Activated naive CD4-positive, alpha-beta T cell treated with anti-CD3 and anti-CD28 coated beads for 36 hours (primary cell): ENCODE data around the gene ADGRV1. TPM values are rescaled to one million over a fixed set of nuclear protein-coding genes. Genes with fewer than 3 reads are reported as not detected.

Experiments
- CTCF ChIA-PET: fragments of 350-600 bp; sonication (Branson Sonifier 250); formaldehyde crosslinking; loops from one replicate; lab custom pipeline; 2021; ENCODE audit warnings: antibody characterized with exemption; lab: Charles Lee
- DNase-seq: peaks from one replicate; pipeline ENCODE4 v3.0.0-alpha.2; 2020
- H3K27ac Mint-ChIP-seq: one replicate; pipeline ENCODE4 v1.8.0; 2021; ENCODE audit warnings: mild to moderate bottlenecking, mixed read lengths
- H3K27me3 Mint-ChIP-seq: one replicate; pipeline ENCODE4 v1.8.0; 2021; ENCODE audit warnings: low read depth, mixed read lengths
- H3K36me3 Mint-ChIP-seq: one replicate; pipeline ENCODE4 v1.8.0; 2021; ENCODE audit warnings: low read depth, mixed read lengths
- H3K4me1 Mint-ChIP-seq: one replicate; pipeline ENCODE4 v1.8.0; 2021; ENCODE audit warnings: low read depth, mixed read lengths
- H3K4me3 Mint-ChIP-seq: one replicate; pipeline ENCODE4 v1.8.0; 2021; ENCODE audit warnings: mild to moderate bottlenecking, moderate library complexity, mixed read lengths
- H3K9me3 Mint-ChIP-seq: one replicate; pipeline ENCODE4 v1.8.0; 2021; ENCODE audit warnings: mixed read lengths
- intact Hi-C: fragments of 100-400 bp; cut with micrococcal nuclease; formaldehyde crosslinking; loops from one replicate; pipeline ENCODE4 v1.15.1; 2023
- total RNA-seq, 2 experiments: library from RNA; stranded (reverse); gene quantifications; one replicate each; pipeline ENCODE4 v1.2.3, GENCODE V29; 2021

Gene ADGRV1
- not detected for total RNA-seq

- Mint-ChIP-seq H3K9me3 (no peaks in the 10 kb centered on the region), H3K27me3 (peaks cover 54% of the 10 kb centered on the region), H3K4me1 (peaks cover 9% of the 10 kb centered on the region), H3K27ac (no peak within 1 kb of the TSS), H3K36me3 (no peaks in the 10 kb centered on the region), H3K4me3 (peak within 1 kb of the TSS; percentile 50)
- intact Hi-C loops = no loop called here
- no peak for DNase-seq
- CTCF ChIA-PET = interaction anchor here (0.5 kb wide), 1 partner anchor 71 kb away, joined by 3 read pairs; no protein-coding TSS in a partner anchor
Observed at GRCh38 chr5:90558344-90559192, at the start of gene ADGRV1. ADGRV1 (plus strand) TSS chr5:90558797; CDS start chr5:90558896, 99 bp downstream.

- Mint-ChIP-seq H3K27me3 (no peaks in the 10 kb centered on the region), H3K36me3 (peaks cover 25% of the 10 kb centered on the region), H3K27ac (no peak overlapping the region), H3K4me3 (no peak overlapping the region), H3K9me3 (no peaks in the 10 kb centered on the region), H3K4me1 (peaks cover 8% of the 10 kb centered on the region)
- intact Hi-C loops = no loop called here
- CTCF ChIA-PET = interaction anchor here (0.7 kb wide), 1 partner anchor 160 kb away, joined by 3 read pairs; no protein-coding TSS in a partner anchor
- DNase-seq = no peak
Observed at GRCh38 chr5:90510438-90510837, 48.2 kb upstream of the ADGRV1 start.

- Mint-ChIP-seq H3K27me3 (no peaks in the 10 kb centered on the region), H3K4me3 (no peak overlapping the region), H3K27ac (no peak overlapping the region), H3K9me3 (no peaks in the 10 kb centered on the region), H3K4me1 (peaks cover 8% of the 10 kb centered on the region), H3K36me3 (peaks cover 18% of the 10 kb centered on the region)
- CTCF ChIA-PET = no interaction called here
- intact Hi-C loops = no loop called here
- DNase-seq = no peak
Observed at GRCh38 chr5:90514520-90514919, 44.1 kb upstream of the ADGRV1 start.

GRCh38 chr5:90518661-90519060 is 39.9 kb upstream of the ADGRV1 start:
- intact Hi-C loops = no loop called here
- DNase-seq = no peak
- Mint-ChIP-seq H3K27me3 (no peaks in the 10 kb centered on the region), H3K4me3 (no peak overlapping the region), H3K36me3 (peaks cover 34% of the 10 kb centered on the region), H3K9me3 (no peaks in the 10 kb centered on the region), H3K27ac (no peak overlapping the region), H3K4me1 (peaks cover 8% of the 10 kb centered on the region)
- CTCF ChIA-PET = no interaction called here

- Mint-ChIP-seq H3K27me3 (no peaks in the 10 kb centered on the region), H3K9me3 (no peaks in the 10 kb centered on the region), H3K4me1 (peaks cover 8% of the 10 kb centered on the region), H3K27ac (no peak overlapping the region), H3K4me3 (no peak overlapping the region), H3K36me3 (peaks cover 36% of the 10 kb centered on the region)
- DNase-seq = no peak
- intact Hi-C loops = no loop called here
- CTCF ChIA-PET = no interaction called here
Observed at GRCh38 chr5:90519081-90519480, 39.5 kb upstream of the ADGRV1 start.

- peak; percentile 39 for DNase-seq
- Mint-ChIP-seq H3K27ac (peak overlapping the region; percentile 80), H3K36me3 (peaks cover 4% of the 10 kb centered on the region), H3K4me3 (peak overlapping the region; percentile 95), H3K27me3 (peaks cover 4% of the 10 kb centered on the region), H3K4me1 (peaks cover 22% of the 10 kb centered on the region), H3K9me3 (no peaks in the 10 kb centered on the region)
- CTCF ChIA-PET = interaction anchor here (0.6 to 3.8 kb wide), 3 partner anchors 89 to 255 kb away, joined by 3 to 50 read pairs (median 3); no protein-coding TSS in a partner anchor
- intact Hi-C loops = loop anchor here (1.0 kb wide), 3 partner anchors 54 to 853 kb away; partner anchors contain the start of genes CETN3, MBLAC2 and POLR3G
Observed at GRCh38 chr5:90528601-90529193, 29.9 kb upstream of the ADGRV1 start.

GRCh38 chr5:90529194-90529938 is 29.2 kb upstream of the ADGRV1 start, which contains the start of gene LYSMD3:
LYSMD3 (minus strand) TSS chr5:90529584; CDS start chr5:90525289, 4,295 bp downstream.
- CTCF ChIA-PET = interaction anchor here (0.6 to 3.8 kb wide), 8 partner anchors 50 to 254 kb away, joined by 3 to 50 read pairs (median 3); partner anchors contain the start of genes MBLAC2 and POLR3G
- DNase-seq = peak; percentile 98
- H3K27ac Mint-ChIP-seq = peak within 1 kb of the TSS; percentile 90

GRCh38 chr5:90529939-90530677 is 28.5 kb upstream of the ADGRV1 start:
- H3K9me3 Mint-ChIP-seq = no peaks in the 10 kb centered on the region
- peak overlapping the region; percentile 95 for H3K4me3 Mint-ChIP-seq
- peak overlapping the region; percentile 90 for H3K27ac Mint-ChIP-seq
- intact Hi-C loops = loop anchor here (1.0 to 5.0 kb wide), 8 partner anchors 56 to 1801 kb away; partner anchors contain the start of genes CETN3, MBLAC2 and POLR3G
- peaks cover under 1% of the 10 kb centered on the region for H3K36me3 Mint-ChIP-seq
- peaks cover 7% of the 10 kb centered on the region for H3K27me3 Mint-ChIP-seq
- peak; percentile 75 for DNase-seq
- CTCF ChIA-PET = interaction anchor here (0.5 to 3.8 kb wide), 15 partner anchors 50 to 688 kb away, joined by 3 to 50 read pairs (median 3); partner anchors contain the start of genes MBLAC2 and POLR3G
- H3K4me1 Mint-ChIP-seq = peaks cover 22% of the 10 kb centered on the region

More at GRCh38 chr5:90529194-90529938, 29.2 kb upstream of the ADGRV1 start, which contains the start of gene LYSMD3:
- Mint-ChIP-seq H3K27me3 (peaks cover 6% of the 10 kb centered on the region), H3K9me3 (no peaks in the 10 kb centered on the region), H3K4me3 (peak within 1 kb of the TSS; percentile 95), H3K36me3 (peaks cover 2% of the 10 kb centered on the region), H3K4me1 (peaks cover 22% of the 10 kb centered on the region)
- intact Hi-C loops = loop anchor here (1.0 kb wide), 3 partner anchors 55 to 852 kb away; partner anchors contain the start of genes CETN3, MBLAC2 and POLR3G

- CTCF ChIA-PET = interaction anchor here (0.5 to 3.8 kb wide), 16 partner anchors 51 to 689 kb away, joined by 3 to 50 read pairs (median 3); partner anchors contain the start of genes MBLAC2 and POLR3G
- intact Hi-C loops = loop anchor here (1.0 to 5.0 kb wide), 5 partner anchors 92 to 1802 kb away; no protein-coding TSS in a partner anchor
- H3K9me3 Mint-ChIP-seq = no peaks in the 10 kb centered on the region
- peaks cover 22% of the 10 kb centered on the region for H3K4me1 Mint-ChIP-seq
- no peak overlapping the region for H3K27ac Mint-ChIP-seq
- H3K4me3 Mint-ChIP-seq = no peak overlapping the region
- H3K27me3 Mint-ChIP-seq = peaks cover 13% of the 10 kb centered on the region
- DNase-seq = no peak
- H3K36me3 Mint-ChIP-seq = no peaks in the 10 kb centered on the region
Observed at GRCh38 chr5:90530736-90531487, 27.7 kb upstream of the ADGRV1 start.

GRCh38 chr5:90533794-90534193 is 24.8 kb upstream of the ADGRV1 start:
- H3K4me3 Mint-ChIP-seq = no peak overlapping the region
- intact Hi-C loops = loop anchor here (5.0 kb wide), 1 partner anchor 246 kb away; no protein-coding TSS in a partner anchor
- peaks cover 13% of the 10 kb centered on the region for H3K27me3 Mint-ChIP-seq
- H3K9me3 Mint-ChIP-seq = no peaks in the 10 kb centered on the region
- CTCF ChIA-PET = no interaction called here
- no peak for DNase-seq
- no peaks in the 10 kb centered on the region for H3K4me1 Mint-ChIP-seq
- no peaks in the 10 kb centered on the region for H3K36me3 Mint-ChIP-seq
- no peak overlapping the region for H3K27ac Mint-ChIP-seq
